A673 (cell line): ENCODE measurements around the gene CHTF18.

Source experiments
- EZH2 ChIP-seq: fragments of 200-600 bp; sonication (generic); IDR thresholded peaks from 2 replicates; pipeline ENCODE4 v1.6.1; 2017; ENCODE audit warnings: borderline replicate concordance, low read depth, mild to moderate bottlenecking, mixed read lengths, antibody characterized with exemption, low read length; ENCODE audit not compliant: poor library complexity, severe bottlenecking
- TF ChIP-seq, protein P1 (sequence below): fragments of 300-800, 200-600 bp; sonication (generic); conservative IDR thresholded peaks from 2 replicates; pipeline ENCODE4 v1.5.1; 2017; ENCODE audit warnings: low read depth, mild to moderate bottlenecking, antibody characterized with exemption, low read length, moderate library complexity, mixed read lengths

DNA sequence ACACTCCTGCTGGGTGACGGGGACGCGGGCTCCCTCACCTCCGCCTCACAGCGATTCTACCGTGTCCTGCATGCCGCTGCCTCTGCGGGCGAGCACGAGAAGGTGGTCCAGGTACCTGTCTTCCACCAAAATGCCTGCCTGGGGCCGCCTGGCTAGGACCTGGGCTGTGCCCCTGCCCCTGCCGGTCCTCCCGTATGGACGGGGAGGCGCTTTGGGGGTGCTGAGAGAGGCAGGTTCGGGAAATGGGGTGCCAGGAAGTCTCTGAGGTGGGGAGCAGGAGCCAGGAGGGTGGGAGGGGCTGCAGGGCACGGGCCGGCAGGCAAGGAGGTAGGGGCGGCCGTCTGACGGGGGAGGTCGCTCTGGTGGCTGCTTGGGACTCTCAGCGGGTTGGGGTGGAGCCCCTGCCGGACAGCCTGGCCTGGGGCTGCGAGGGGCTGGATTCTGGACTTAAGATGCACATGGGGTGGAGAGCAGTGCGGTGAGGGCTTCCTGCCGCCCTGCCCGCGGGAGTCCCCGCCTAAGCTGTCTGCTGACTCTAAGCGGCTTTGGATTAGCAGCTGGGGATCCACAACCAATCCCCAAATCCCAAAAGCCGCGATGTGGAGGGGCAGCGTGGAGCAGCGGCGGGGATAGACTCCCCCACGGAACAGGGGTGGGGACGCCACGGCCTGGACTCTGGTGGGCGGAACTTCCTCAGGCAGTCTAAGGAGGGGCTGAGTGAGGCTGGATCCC, 5.8 kb downstream of the CHTF18 start:
- TF ChIP-seq, protein P1, sequence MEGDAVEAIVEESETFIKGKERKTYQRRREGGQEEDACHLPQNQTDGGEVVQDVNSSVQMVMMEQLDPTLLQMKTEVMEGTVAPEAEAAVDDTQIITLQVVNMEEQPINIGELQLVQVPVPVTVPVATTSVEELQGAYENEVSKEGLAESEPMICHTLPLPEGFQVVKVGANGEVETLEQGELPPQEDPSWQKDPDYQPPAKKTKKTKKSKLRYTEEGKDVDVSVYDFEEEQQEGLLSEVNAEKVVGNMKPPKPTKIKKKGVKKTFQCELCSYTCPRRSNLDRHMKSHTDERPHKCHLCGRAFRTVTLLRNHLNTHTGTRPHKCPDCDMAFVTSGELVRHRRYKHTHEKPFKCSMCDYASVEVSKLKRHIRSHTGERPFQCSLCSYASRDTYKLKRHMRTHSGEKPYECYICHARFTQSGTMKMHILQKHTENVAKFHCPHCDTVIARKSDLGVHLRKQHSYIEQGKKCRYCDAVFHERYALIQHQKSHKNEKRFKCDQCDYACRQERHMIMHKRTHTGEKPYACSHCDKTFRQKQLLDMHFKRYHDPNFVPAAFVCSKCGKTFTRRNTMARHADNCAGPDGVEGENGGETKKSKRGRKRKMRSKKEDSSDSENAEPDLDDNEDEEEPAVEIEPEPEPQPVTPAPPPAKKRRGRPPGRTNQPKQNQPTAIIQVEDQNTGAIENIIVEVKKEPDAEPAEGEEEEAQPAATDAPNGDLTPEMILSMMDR = no peak
- no peak for TF ChIP-seq EZH2
